Right cardiac atrium (tissue), 5 donors: ENCODE results near the gene ZFYVE27. TPM values are rescaled to one million over a fixed set of nuclear protein-coding genes. Genes with fewer than 3 reads are reported as not detected.
"Not testable (repeated sequence)": the region's sequence is repeated elsewhere in the genome, so short reads cannot be mapped to it uniquely, and the experiment has no call there.

Experiments used
- ATAC-seq, 2 donors: fragments of 200-7000 bp; cut with Tn5 transposase; one replicate each; pipeline versions ENCODE4 v1.8.0 to v1.9.1; 2020; ENCODE audit warnings: moderate library complexity in 2 of 2, mild to moderate bottlenecking in 1 of 2
- DNase-seq, 3 donors: peaks; one replicate each; pipeline ENCODE4 v3.0.0-alpha.2; 2020
- H3K27ac ChIP-seq: one replicate; pipeline ENCODE4 v1.5.1; 2013; ENCODE audit warnings: mild to moderate bottlenecking, low read length, control low read depth, moderate library complexity
- H3K27me3 ChIP-seq: one replicate; pipeline ENCODE4 v1.6.1; 2013; ENCODE audit not compliant: control insufficient read depth, insufficient read depth
- H3K4me1 ChIP-seq: one replicate; pipeline ENCODE4 v1.6.1; 2013; ENCODE audit warnings: low read length; ENCODE audit not compliant: control insufficient read depth, insufficient read depth
- H3K4me3 ChIP-seq: one replicate; pipeline ENCODE4 v1.5.1; 2013; ENCODE audit warnings: low read length, control low read depth
- H3K9me3 ChIP-seq: one replicate; pipeline ENCODE4 v1.6.1; 2013; ENCODE audit warnings: low read length; ENCODE audit not compliant: control insufficient read depth
- WGBS: extraction: QIAGEN DNeasy Blood & Tissue Kit; methylation state at CpG from one replicate; pipeline ENCODE4 v1.1.7; 2013; 5-methylcytosine and 5-hydroxymethylcytosine counted together
- intact Hi-C, 4 donors: fragments of 100-400 bp; cut with DNase I; formaldehyde crosslinking; loops; one replicate each; pipeline versions ENCODE4 v1.11.0 to v1.14.0; 2022 to 2023
- long read RNA-seq, 4 donors: library from polyadenylated mRNA; unstranded; transcript quantifications; one replicate each; pipeline ENCODE4 v2.0.0, GENCODE V29; 2020 to 2021
- polyA plus RNA-seq: library from polyadenylated mRNA; stranded (reverse); fragments of 200-250 nt; gene quantifications from one replicate; pipeline ENCODE4 v1.2.3, GENCODE V29; 2013
- total RNA-seq, 4 donors: library from RNA; stranded (reverse); fragmentation: NEBNext Ultra II Directional; extraction: Animal tissue kit (Norgen Biotek cat#: 25700); gene quantifications; one replicate each; pipeline ENCODE4 v1.2.1, GENCODE V29; 2021
- donor health status: healthy with polysubstance abuse.
- donor health status: DM: no; HTN: yes; CAD: no.
- donor health status: DM: no; HTN: no; CAD: no.
- donor health status: DM: no; HTN: yes; CAD: no; lungs with severe emphysema.
- donor health status: DM: yes; HTN: yes; CAD: no.

ZFYVE27 gene, protein sequence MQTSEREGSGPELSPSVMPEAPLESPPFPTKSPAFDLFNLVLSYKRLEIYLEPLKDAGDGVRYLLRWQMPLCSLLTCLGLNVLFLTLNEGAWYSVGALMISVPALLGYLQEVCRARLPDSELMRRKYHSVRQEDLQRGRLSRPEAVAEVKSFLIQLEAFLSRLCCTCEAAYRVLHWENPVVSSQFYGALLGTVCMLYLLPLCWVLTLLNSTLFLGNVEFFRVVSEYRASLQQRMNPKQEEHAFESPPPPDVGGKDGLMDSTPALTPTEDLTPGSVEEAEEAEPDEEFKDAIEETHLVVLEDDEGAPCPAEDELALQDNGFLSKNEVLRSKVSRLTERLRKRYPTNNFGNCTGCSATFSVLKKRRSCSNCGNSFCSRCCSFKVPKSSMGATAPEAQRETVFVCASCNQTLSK
- total RNA-seq = 10 to 100 TPM; 14.8 to 20.6 (median 17.7) TPM
- polyA plus RNA-seq = 16.0 TPM
- long read RNA-seq, donor 1, transcript ZFYVE27-203 (12 exons, 2,997 nt) = major isoform, 6 of 89 reads
- long read RNA-seq, donor 1, partial matches to known transcripts = 10 of 89 reads
- long read RNA-seq, donor 1, other reads (novel, unspliced or antisense) = 72 of 89 reads
- long read RNA-seq, donor 2, transcript ZFYVE27-203 (12 exons, 2,997 nt) = major isoform, 7 of 61 reads
- long read RNA-seq, donor 2, partial matches to known transcripts = 1 of 61 reads
- long read RNA-seq, donor 2, other reads (novel, unspliced or antisense) = 51 of 61 reads
- long read RNA-seq, donor 3, transcript ZFYVE27-203 (12 exons, 2,997 nt) = major isoform, 24 of 319 reads
- long read RNA-seq, donor 3, partial matches to known transcripts = 16 of 319 reads
- long read RNA-seq, donor 3, other reads (novel, unspliced or antisense) = 276 of 319 reads
- long read RNA-seq, donor 4, partial matches to known transcripts = 0 of 34 reads
- long read RNA-seq, donor 4, other reads (novel, unspliced or antisense) = 31 of 34 reads

DNA sequence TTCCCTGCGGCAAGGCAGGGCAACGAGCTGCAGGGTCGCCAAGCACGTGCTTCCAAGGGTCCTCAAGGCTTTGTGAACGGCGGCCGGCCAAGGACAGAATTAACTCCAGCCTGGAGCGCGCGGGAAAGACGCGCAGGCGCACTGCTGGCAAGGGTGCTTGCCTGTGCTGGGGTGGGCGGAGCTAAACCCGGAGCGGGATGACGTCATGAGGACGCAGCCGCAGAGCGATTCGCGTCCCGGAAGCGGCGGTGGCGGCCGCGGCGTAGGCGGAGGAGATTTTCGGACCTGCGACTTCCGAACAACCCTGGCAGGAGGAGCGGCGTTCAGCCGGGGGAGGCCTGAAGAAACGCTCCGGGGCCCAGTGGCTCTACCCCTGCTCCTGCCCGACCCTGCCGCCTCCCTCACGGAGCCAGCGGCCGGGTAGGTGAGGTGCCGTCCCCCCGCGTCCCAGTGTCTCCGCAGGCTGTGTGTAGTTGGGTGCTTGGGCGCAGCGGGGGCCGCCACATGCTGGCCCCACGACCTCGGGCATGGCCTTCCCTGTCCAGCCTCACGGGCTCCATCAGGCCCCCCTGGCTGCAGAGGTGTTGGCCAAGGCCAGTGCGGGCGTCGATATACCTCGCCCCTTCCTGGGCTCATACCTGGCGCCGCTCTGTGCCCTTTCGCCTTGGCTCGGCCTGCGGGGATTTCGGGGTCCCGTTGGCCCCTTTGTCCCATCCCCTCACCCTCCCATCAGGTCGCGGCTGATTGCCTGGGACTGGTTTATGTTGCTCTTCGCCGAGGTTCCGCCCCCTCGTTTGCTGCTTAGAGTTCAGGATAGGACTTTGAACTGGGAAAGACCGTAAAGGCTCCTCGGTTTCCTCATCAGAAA, at the start of gene ZFYVE27:
TSS of gene ZFYVE27 (plus strand) at position 227 of the 868 bp plus-strand sequence. CDS start 1,350 bp downstream, outside the sequence.
- no peaks in the 10 kb centered on the region for H3K9me3 ChIP-seq
- DNase-seq = peak; percentile 97 to 99 (median 99)
- no peaks in the 10 kb centered on the region for H3K27me3 ChIP-seq
- peak within 1 kb of the TSS; percentile 76 for H3K27ac ChIP-seq
- peak; percentile 95 to 96 for ATAC-seq
- H3K4me1 ChIP-seq = peaks cover 4% of the 10 kb centered on the region
- WGBS = under 1% methylated on average over 72 of the region's 72 CpGs
- peak within 1 kb of the TSS; percentile 74 for H3K4me3 ChIP-seq
- intact Hi-C loops = loop anchor here in 2 of 4 donors (10.0 kb wide), 1 partner anchor 62 kb away; no protein-coding TSS in a partner anchor

DNA sequence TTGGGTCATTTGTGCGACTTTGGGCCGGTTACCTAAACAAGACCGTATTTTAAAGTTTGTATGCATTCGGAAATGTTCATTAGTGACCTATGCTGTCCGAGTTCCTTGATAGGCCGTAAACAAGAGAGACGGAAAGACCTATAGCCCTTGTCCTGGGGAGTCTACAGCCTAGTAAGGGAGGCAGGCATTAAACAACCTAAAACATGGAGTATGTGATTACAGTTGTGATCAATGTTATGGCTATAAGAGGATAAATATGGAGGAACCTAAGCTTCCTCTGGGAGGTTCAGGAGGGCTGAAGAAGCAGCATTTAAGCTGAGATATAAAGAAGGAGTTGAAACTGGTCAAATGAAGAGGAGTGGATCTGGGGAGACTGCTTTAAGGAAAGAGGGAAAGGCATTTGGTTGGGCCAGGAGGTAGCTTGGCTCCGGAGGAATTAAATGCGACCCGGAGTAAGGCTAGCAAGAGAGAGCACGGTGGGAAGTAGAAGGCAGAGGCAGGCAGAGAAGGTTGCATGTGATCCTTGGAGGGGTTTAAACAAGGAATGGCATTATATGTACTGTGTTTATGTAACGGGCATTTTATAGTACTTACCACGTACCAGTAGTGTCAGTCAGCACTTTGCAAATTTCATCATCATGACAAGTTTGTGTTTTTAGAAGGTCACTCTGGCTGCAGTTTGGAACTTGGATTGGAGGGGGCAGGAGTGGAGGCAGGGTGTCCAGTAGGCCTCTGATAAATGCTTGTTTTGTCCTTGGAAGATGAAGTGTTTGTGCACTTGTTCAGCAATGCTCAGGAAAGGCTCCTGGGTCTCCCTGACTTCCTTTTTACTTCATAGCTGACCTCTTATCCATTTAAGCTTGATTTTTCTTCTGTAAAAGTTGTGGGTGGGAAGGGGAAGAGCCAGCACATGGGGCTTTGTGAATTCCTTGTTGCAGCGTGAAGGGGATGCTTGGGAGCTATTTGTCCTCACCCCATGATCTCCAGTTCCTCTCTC, 48.8 kb upstream of the ZFYVE27 start:
- no peaks in the 10 kb centered on the region for H3K9me3 ChIP-seq
- peak; percentile 2 to 4 for ATAC-seq
- intact Hi-C loops = no loop called here
- no peak for DNase-seq
- WGBS = 33% methylated on average over 14 of the region's 14 CpGs
- H3K4me3 ChIP-seq = peak overlapping the region; percentile 57
- H3K27me3 ChIP-seq = no peaks in the 10 kb centered on the region
- H3K4me1 ChIP-seq = peaks cover 17% of the 10 kb centered on the region
- H3K27ac ChIP-seq = peak overlapping the region; percentile 73

DNA sequence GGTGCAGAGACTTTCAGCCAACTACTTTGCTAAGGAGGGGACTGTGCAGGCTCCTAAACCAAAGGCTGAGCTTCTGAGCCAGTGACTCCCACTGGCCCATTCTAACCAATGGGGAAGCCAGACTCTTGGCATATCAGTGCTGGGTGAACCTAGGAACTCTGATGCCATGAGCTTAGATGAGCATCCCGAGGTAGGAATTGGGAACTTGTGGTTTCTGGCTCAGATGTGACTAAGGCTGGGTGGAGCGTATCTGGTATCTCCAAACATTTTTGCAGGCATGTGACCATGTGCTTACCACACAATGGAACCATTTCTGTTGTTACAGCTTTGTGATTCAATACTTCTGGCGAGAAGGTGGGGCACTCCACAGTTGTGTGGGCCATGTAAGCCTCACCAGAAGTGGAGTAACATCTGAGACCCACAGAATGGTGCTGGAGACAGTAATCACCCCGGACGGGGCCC, 47.3 kb upstream of the ZFYVE27 start:
- Histone ChIP-seq H3K27me3 (no peaks in the 10 kb centered on the region), H3K4me1 (peaks cover 7% of the 10 kb centered on the region), H3K4me3 (no peak overlapping the region), H3K9me3 (no peaks in the 10 kb centered on the region), H3K27ac (no peak overlapping the region)
- WGBS = 82% methylated on average over 5 of the region's 5 CpGs
- intact Hi-C loops = no loop called here
- ATAC-seq (no peak), DNase-seq (no peak)

DNA sequence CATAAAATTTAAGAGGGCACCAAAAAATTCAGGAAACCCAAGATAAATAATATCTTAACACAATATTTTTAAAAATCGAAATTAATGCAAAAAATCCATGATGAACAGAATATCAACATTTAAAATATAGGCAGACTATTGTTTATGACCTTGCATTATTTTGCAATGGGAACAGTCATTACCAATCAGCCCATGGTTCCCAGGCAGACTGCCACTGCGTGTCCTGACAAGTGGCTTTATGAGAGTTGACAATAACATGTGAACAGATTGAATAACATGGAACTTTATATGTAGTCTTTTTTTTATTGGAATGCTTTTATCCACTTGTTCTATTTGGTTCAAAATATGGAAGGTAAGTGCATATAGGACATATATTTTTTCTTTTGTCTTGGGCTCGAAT, 46.8 kb upstream of the ZFYVE27 start:
- Histone ChIP-seq H3K4me1 (peaks cover 7% of the 10 kb centered on the region), H3K27ac (no peak overlapping the region), H3K4me3 (no peak overlapping the region), H3K27me3 (no peaks in the 10 kb centered on the region), H3K9me3 (no peaks in the 10 kb centered on the region)
- intact Hi-C loops = no loop called here
- ATAC-seq (no peak), DNase-seq (no peak)
- WGBS = 92% methylated on average over 3 of the region's 3 CpGs

DNA sequence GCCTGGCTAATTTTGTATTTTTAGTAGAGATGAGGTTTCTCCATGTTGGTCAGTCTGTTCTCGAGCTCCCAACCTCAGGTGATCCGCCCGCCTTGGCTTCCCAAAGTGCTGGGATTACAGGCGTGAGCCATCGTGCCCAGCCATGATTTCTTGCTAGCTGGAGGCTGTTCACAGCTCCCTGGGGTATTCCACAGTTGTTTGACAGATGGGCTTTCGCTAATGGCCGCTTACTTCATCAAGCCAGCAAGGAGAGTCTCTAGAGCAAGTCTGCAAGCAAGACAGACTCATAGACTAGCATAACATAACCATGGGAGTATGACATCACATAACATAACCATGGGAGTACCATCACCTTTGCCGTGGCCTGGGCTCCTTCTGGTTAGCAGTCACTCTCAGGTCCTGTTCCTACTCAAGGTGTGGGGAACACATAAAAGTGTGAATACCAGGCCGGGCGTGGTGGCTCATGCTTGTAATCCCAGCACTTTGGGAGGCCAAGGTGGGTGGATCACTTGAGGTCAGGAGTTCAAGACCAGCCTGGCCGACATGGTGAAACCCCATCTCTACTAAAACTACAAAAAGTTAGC, 38.8 kb upstream of the ZFYVE27 start:
- intact Hi-C loops, H3K4me3 ChIP-seq, ATAC-seq, H3K9me3 ChIP-seq, DNase-seq, H3K27me3 ChIP-seq, H3K27ac ChIP-seq, H3K4me1 ChIP-seq: not testable (repeated sequence)
- 83% methylated on average over 11 of the region's 11 CpGs for WGBS

DNA sequence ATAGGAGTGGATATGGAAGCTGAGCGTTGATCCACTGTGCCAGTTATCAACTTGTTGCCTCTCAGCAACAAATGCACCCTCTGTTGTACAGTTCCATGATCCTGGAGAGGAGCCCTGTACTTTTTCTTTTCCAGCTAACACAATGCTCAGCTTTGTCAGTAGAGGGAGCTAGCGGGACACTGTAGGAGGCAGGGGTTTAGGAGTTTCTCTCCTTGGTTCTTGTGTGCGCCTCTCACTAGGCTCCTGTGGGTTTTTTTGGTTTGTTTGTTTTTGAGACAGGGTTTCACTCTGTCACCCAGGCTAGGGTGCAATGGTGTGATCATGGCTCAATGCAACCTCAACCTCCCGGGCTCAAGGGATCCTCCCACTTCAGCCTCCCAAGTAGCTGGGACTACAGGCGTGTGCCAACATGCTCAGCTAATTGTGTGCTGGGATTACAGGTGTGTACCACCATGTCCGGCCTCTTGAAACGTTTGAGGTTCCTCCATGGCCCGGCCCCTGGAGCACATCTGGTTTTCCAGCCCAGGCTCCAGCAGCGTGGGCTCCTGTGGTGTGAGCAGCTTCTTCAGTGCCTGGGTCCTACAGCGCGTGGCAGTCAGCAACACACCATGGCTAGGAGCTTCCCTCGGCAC, 35.4 kb upstream of the ZFYVE27 start:
- Histone ChIP-seq H3K27me3 (no peaks in the 10 kb centered on the region), H3K4me1 (no peaks in the 10 kb centered on the region), H3K4me3 (no peak overlapping the region), H3K27ac (no peak overlapping the region), H3K9me3 (no peaks in the 10 kb centered on the region)
- DNase-seq (no peak), ATAC-seq (peak; percentile 84 to 85)
- 44% methylated on average over 12 of the region's 12 CpGs for WGBS
- intact Hi-C loops = loop anchor here in 1 of 4 donors (2.0 kb wide), 1 partner anchor 29 kb away; no protein-coding TSS in a partner anchor

DNA sequence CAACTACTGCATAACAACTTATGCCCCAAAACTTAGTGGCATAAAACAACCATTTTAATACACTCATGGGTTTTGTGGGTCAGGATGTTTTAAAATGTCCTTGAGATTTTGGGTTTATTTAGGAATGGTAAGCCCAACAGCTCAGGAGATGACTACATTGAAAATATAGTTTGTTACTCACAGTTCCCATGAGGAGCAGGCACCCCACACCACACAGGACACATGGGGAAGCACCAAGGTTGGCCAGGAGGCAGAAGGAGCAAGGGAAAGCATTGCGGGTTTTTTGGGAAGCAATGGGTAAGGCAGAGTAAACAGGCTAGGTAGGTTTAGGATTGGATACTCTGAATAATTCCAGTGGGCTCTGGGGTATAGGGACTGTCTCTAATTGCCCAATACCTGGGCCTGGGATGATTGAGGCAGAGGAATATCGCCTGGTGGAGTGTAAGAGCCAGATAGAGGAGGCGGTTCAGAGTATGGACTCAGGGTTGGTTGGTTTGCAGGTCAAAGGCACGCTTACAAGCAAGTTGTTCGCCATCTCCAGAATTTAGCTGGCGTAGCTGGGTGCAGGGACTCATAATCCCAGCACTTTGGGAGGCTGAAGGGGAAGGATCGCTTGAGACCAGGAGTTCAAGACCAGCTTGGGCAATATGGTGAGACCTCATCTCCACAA, 33.4 kb upstream of the ZFYVE27 start:
- no peak for ATAC-seq
- Histone ChIP-seq H3K27me3 (no peaks in the 10 kb centered on the region), H3K27ac (no peak overlapping the region), H3K9me3 (no peaks in the 10 kb centered on the region), H3K4me1 (no peaks in the 10 kb centered on the region), H3K4me3 (no peak overlapping the region)
- 95% methylated on average over 7 of the region's 7 CpGs for WGBS
- intact Hi-C loops = no loop called here
- no peak for DNase-seq

DNA sequence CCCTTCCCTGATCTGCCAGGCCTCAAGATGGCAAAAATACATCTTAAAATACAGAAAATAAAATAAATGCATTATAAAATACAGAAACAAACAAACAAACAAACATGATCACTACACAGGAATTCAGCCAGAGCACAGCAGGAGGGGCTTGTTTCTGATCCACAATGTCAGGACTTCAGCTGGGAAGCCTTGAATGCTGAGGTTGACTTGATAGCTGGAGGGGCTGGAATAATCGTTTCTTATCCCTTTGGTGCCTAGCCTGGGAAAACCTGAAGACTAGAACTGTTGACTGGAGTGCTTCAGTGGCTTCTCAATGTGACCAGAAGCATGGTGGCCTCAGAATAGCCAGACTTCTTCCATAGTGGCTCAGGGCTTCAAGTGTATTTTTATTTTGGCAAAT, 32.6 kb upstream of the ZFYVE27 start:
- Histone ChIP-seq H3K27me3 (no peaks in the 10 kb centered on the region), H3K4me3 (no peak overlapping the region), H3K9me3 (no peaks in the 10 kb centered on the region), H3K27ac (no peak overlapping the region), H3K4me1 (no peaks in the 10 kb centered on the region)
- DNase-seq (no peak), ATAC-seq (no peak)
- intact Hi-C loops = no loop called here
- 58% methylated on average over 1 of the region's 1 CpG for WGBS
